CD14-positive monocyte (primary cell): Measurements from ENCODE around the gene C5orf63. TPM values are rescaled to one million over a fixed set of nuclear protein-coding genes. Genes with fewer than 3 reads are reported as not detected.

Experiments used
- DNase-seq, 3 donors: peaks; one replicate each; pipeline ENCODE4 v3.0.0-alpha.2; 2011 to 2022
- H2AFZ ChIP-seq: 2 replicates; pipeline ENCODE4 v1.6.0; 2012; ENCODE audit warnings: mild to moderate bottlenecking, low read depth, low read length, inconsistent platforms; ENCODE audit not compliant: insufficient read depth, poor library complexity, severe bottlenecking
- H3K27ac ChIP-seq, 2 donors: 1 replicate in 1 of 2; 2 replicates in 1 of 2; pipeline ENCODE4 v1.5.1; 2012 to 2013; ENCODE audit warnings: low read length in 2 of 2, control low read depth in 1 of 2, inconsistent platforms in 1 of 2, low read depth in 1 of 2, mild to moderate bottlenecking in 1 of 2
- H3K27me3 ChIP-seq, 2 donors: one replicate each; pipeline versions ENCODE4 v1.6.0 to v1.6.1; 2011 to 2013; ENCODE audit warnings: low read length in 2 of 2; ENCODE audit not compliant: control insufficient read depth in 2 of 2, insufficient read depth in 2 of 2
- H3K36me3 ChIP-seq, 2 donors: replicated peaks in 1 of 2; 1 replicate in 1 of 2; 2 replicates in 1 of 2; pipeline versions ENCODE4 v1.5.1 to v1.6.1; 2012 to 2013; ENCODE audit warnings: low read length in 2 of 2, control low read depth in 1 of 2, inconsistent platforms in 1 of 2, mild to moderate bottlenecking in 1 of 2; ENCODE audit not compliant: insufficient read depth in 2 of 2, control insufficient read depth in 1 of 2
- H3K4me1 ChIP-seq, 2 donors: 1 replicate in 1 of 2; 2 replicates in 1 of 2; pipeline versions ENCODE4 v1.5.1 to v1.6.1; 2012 to 2013; ENCODE audit warnings: low read length in 2 of 2, control low read depth in 1 of 2, inconsistent platforms in 1 of 2, mild to moderate bottlenecking in 1 of 2, moderate library complexity in 1 of 2; ENCODE audit not compliant: insufficient read depth in 2 of 2, control insufficient read depth in 1 of 2
- H3K4me2 ChIP-seq: replicated peaks from 2 replicates; pipeline ENCODE3; 2012; ENCODE audit warnings: low read length, moderate library complexity, mild to moderate bottlenecking; ENCODE audit not compliant: poor library complexity, severe bottlenecking; ENCODE audit errors: extremely low read depth
- H3K4me3 ChIP-seq, 3 experiments: fragments of 200-600 bp in 1 of 3; sonication (generic) in 1 of 3; replicated peaks in 1 of 3; 1 replicate in 2 of 3; 2 replicates in 1 of 3; pipeline ENCODE4 v1.5.1; 2011 to 2013; ENCODE audit warnings: low read length in 3 of 3, mild to moderate bottlenecking in 3 of 3, control low read depth in 2 of 3, low read depth in 2 of 3, inconsistent platforms in 1 of 3, moderate library complexity in 1 of 3
- H3K79me2 ChIP-seq: 2 replicates; pipeline ENCODE4 v1.6.0; 2012; ENCODE audit warnings: mild to moderate bottlenecking, control low read depth, inconsistent platforms, low read length, moderate library complexity; ENCODE audit not compliant: insufficient read depth
- H3K9ac ChIP-seq: 2 replicates; pipeline ENCODE4 v1.6.0; 2017; ENCODE audit warnings: low read length, mild to moderate bottlenecking; ENCODE audit not compliant: insufficient read depth, poor library complexity, severe bottlenecking
- H3K9me3 ChIP-seq, 2 donors: replicated peaks in 1 of 2; 1 replicate in 1 of 2; 2 replicates in 1 of 2; pipeline versions ENCODE4 v1.5.1 to v1.6.1; 2012 to 2013; ENCODE audit warnings: low read length in 2 of 2, control low read depth in 1 of 2; ENCODE audit not compliant: control insufficient read depth in 1 of 2, insufficient read depth in 1 of 2
- H4K20me1 ChIP-seq: 2 replicates; pipeline ENCODE4 v1.6.0; 2012; ENCODE audit warnings: mild to moderate bottlenecking, low read length, control low read depth, moderate library complexity; ENCODE audit not compliant: insufficient read depth
- H3K27ac Mint-ChIP-seq, 7 donors: one replicate each; pipeline ENCODE4 v1.8.0; 2020; ENCODE audit warnings: mild to moderate bottlenecking in 7 of 7, mixed read lengths in 7 of 7, moderate library complexity in 6 of 7, inconsistent platforms in 2 of 7
- H3K27me3 Mint-ChIP-seq, 3 donors: one replicate each; pipeline ENCODE4 v1.8.0; 2021 to 2022; ENCODE audit warnings: low read depth in 3 of 3, mild to moderate bottlenecking in 3 of 3, mixed read lengths in 3 of 3, moderate library complexity in 3 of 3, inconsistent platforms in 1 of 3
- H3K36me3 Mint-ChIP-seq, 2 donors: one replicate each; pipeline ENCODE4 v1.8.0; 2020; ENCODE audit warnings: mixed read lengths in 2 of 2, inconsistent platforms in 1 of 2, mild to moderate bottlenecking in 1 of 2
- H3K4me1 Mint-ChIP-seq: one replicate; pipeline ENCODE4 v1.8.0; 2020; ENCODE audit warnings: mild to moderate bottlenecking, mixed read lengths
- H3K4me3 Mint-ChIP-seq, 2 donors: one replicate each; pipeline ENCODE4 v1.8.0; 2020; ENCODE audit warnings: mild to moderate bottlenecking in 2 of 2, mixed read lengths in 2 of 2, moderate library complexity in 1 of 2
- H3K9me3 Mint-ChIP-seq, 7 donors: one replicate each; pipeline ENCODE4 v1.8.0; 2020 to 2022; ENCODE audit warnings: mixed read lengths in 7 of 7, mild to moderate bottlenecking in 6 of 7, moderate library complexity in 6 of 7, inconsistent platforms in 2 of 7
- CTCF ChIP-seq: fragments of 200-600 bp; IDR thresholded peaks from one replicate; pipeline ENCODE4 v1.8.0; 2022; ENCODE audit warnings: antibody characterized with exemption, mild to moderate bottlenecking
- WGBS: methylation state at CpG from one replicate; pipeline ENCODE4 v1.1.5; 2013; ENCODE audit warnings: missing lambda C conversion rate; ENCODE audit not compliant: insufficient coverage; 5-methylcytosine and 5-hydroxymethylcytosine counted together
- intact Hi-C, 2 donors: fragments of 100-400 bp; cut with micrococcal nuclease; formaldehyde crosslinking; loops; one replicate each; pipeline versions ENCODE4 v1.15.0 to v1.15.1; 2023
- polyA plus RNA-seq, 3 donors: library from polyadenylated mRNA; depleted of rRNA in 1 of 3; unstranded in 2 of 3; stranded (reverse) in 1 of 3; fragments of 300-500 nt in 2 of 3; fragments of >200 nt in 1 of 3; fragmentation: Illumina TruSeq in 2 of 3; gene quantifications; 1 replicate in 2 of 3; 2 replicates in 1 of 3; pipeline ENCODE4 v1.2.3, GENCODE V29; 2012 to 2021

The C5orf63 gene
- polyA plus RNA-seq, 3 donors, result 0.27 to 1.5 TPM; not detected in 1

GRCh38 chr5:127027539-127027938 lies 45.8 kb downstream of the C5orf63 start:
- H3K36me3 Mint-ChIP-seq, result peaks cover 0 to 3% of the 10 kb centered on the region in 2 donors
- Histone ChIP-seq H3K27ac (no peak overlapping the region), H3K36me3 (no peaks in the 10 kb centered on the region), H3K4me2 (no peak overlapping the region), H3K4me1 (peaks cover 19 to 24% of the 10 kb centered on the region in 2 donors), H2AFZ (no peak overlapping the region), H3K9me3 (no peaks in the 10 kb centered on the region), H3K4me3 (no peak overlapping the region), H3K9ac (no peak overlapping the region), H3K27me3 (peaks cover 14 to 26% of the 10 kb centered on the region in 2 donors), H4K20me1 (no peaks in the 10 kb centered on the region), H3K79me2 (no peaks in the 10 kb centered on the region)
- intact Hi-C loops, result no loop called here
- H3K9me3 Mint-ChIP-seq, result peaks cover 0 to 8% (median 0%) of the 10 kb centered on the region in 7 donors
- H3K4me1 Mint-ChIP-seq, result peaks cover 23% of the 10 kb centered on the region
- H3K4me3 Mint-ChIP-seq, result no peak overlapping the region
- DNase-seq, result no peak
- no peak overlapping the region for H3K27ac Mint-ChIP-seq
- peaks cover 16 to 34% (median 32%) of the 10 kb centered on the region in 3 donors for H3K27me3 Mint-ChIP-seq
- no peak for TF ChIP-seq CTCF
- 100% methylated on average over 1 of the region's 1 CpG for WGBS

- no CpG with 5 or more reads among the region's 2 CpGs for WGBS
- Histone ChIP-seq H3K36me3 (no peaks in the 10 kb centered on the region), H3K9me3 (no peaks in the 10 kb centered on the region), H3K79me2 (no peaks in the 10 kb centered on the region), H3K4me2 (no peak overlapping the region), H3K9ac (no peak overlapping the region), H2AFZ (no peak overlapping the region), H4K20me1 (no peaks in the 10 kb centered on the region), H3K27me3 (peaks cover 11 to 16% of the 10 kb centered on the region in 2 donors), H3K4me3 (no peak overlapping the region), H3K27ac (no peak overlapping the region), H3K4me1 (peaks cover 14 to 19% of the 10 kb centered on the region in 2 donors)
- Mint-ChIP-seq H3K9me3 (no peaks in the 10 kb centered on the region), H3K27ac (no peak overlapping the region), H3K4me3 (no peak overlapping the region), H3K36me3 (no peaks in the 10 kb centered on the region), H3K27me3 (peaks cover 11 to 22% (median 18%) of the 10 kb centered on the region in 3 donors), H3K4me1 (peaks cover 16% of the 10 kb centered on the region)
- no peak for DNase-seq
- intact Hi-C loops, result no loop called here
- no peak for TF ChIP-seq CTCF
These were observed 47.1 kb downstream of the C5orf63 start for GRCh38 chr5:127026166-127026565.
